Transverse colon (tissue), 4 donors: Measurements from ENCODE around the gene PCF11.

ENCODE experiments used
- CTCF ChIP-seq, 5 experiments: fragments of 200-600 bp in 3 of 5; fragments of 450-650 bp in 2 of 5; sonication (generic) in 3 of 5; IDR thresholded peaks; 1 replicate in 2 of 5; 2 replicates in 3 of 5; pipeline ENCODE4 v1.5.1; 2016 to 2017; ENCODE audit warnings: antibody characterized with exemption in 5 of 5, inconsistent platforms in 3 of 5, mild to moderate bottlenecking in 2 of 5, moderate library complexity in 1 of 5
- EP300 ChIP-seq: sonication (generic); formaldehyde crosslinking; IDR thresholded peaks from one replicate; pipeline ENCODE4 v1.6.1; 2017; ENCODE audit warnings: antibody characterized with exemption, low read depth
- POLR2A ChIP-seq: fragments of 450-650 bp; IDR thresholded peaks from one replicate; pipeline ENCODE4 v1.6.1; 2016; ENCODE audit warnings: antibody characterized with exemption, mild to moderate bottlenecking, moderate library complexity
- POLR2AphosphoS5 ChIP-seq, 3 donors: sonication (generic); formaldehyde crosslinking; IDR thresholded peaks; one replicate each; pipeline ENCODE4 v1.6.1; 2016; ENCODE audit warnings: antibody characterized with exemption in 3 of 3

- TF ChIP-seq CTCF (IDR thresholded peaks at IDR 0.05) (no peak), POLR2A (no peak), EP300 (no peak), POLR2AphosphoS5 (IDR thresholded peaks at IDR 0.05) (no peak)
Observed at GRCh38 chr11:83185767-83186166, 28.8 kb downstream of the PCF11 start.
